ENCODE results near the gene MS4A7. TPM values are rescaled to one million over a fixed set of nuclear protein-coding genes. Genes with fewer than 3 reads are reported as not detected.

The MS4A7 gene
- total and polyA plus RNA-seq, 2 donors (not counting 1 experiment from before 2014, with no cell fraction given), result not detected

DNA sequence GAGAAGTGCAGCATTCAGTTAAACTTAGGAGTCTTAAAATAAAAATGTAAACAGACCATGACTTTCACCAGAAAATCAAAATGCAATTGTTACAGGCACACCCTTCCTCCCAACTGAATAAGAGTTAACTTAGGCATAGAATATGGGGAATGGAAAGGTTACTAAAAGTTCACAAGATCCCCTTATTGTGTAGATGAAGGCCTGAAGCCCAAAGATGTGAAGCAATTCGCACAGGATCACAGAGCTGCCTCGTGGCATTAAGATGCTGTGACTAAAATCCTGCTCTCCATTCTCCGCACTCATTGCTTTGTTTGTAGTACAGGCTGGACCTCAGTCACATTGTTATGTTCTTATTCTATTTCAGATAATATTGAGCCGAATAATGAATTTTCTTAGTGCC, 55.1 kb downstream of the MS4A7 start:
- DNase-seq (ENCODE audit: low read depth in 2 of 2), result no peak
- TF ChIP-seq EZH2 (IDR thresholded peaks at IDR 0.05; ENCODE audit: low read length, missing control alignments) (no peak), CTCF (conservative IDR thresholded peaks at IDR 0.05 in 1 of 2, IDR thresholded peaks at IDR 0.05 in 1 of 2; ENCODE audit: low read depth in 1 of 2, low read length in 2 of 2) (no peak)
- no peak overlapping the region for H3K4me3 ChIP-seq (replicated peaks in 1 of 4; ENCODE audit: control extremely low read depth in 1 of 4, insufficient read depth in 1 of 4, low read depth in 3 of 4, low read length in 4 of 4)

More for the DNA sequence above, 55.1 kb downstream of the MS4A7 start:
- Histone ChIP-seq H3K27me3 (ENCODE audit: control insufficient read depth, insufficient read depth, low read length) (no peaks in the 10 kb centered on the region), H3K9me3 (ENCODE audit: control insufficient read depth, insufficient read depth, low read depth, low read length) (no peaks in the 10 kb centered on the region), H3K79me2 (ENCODE audit: control insufficient read depth, insufficient read depth, low read length) (no peaks in the 10 kb centered on the region), H3K36me3 (ENCODE audit: control insufficient read depth, insufficient read depth, low read length) (no peaks in the 10 kb centered on the region), H2AFZ (ENCODE audit: low read length) (no peak overlapping the region), H3K4me2 (ENCODE audit: extremely low read depth, insufficient read depth, low read length) (no peak overlapping the region), H3K9ac (ENCODE audit: insufficient read depth, low read length) (no peak overlapping the region), H3K27ac (ENCODE audit: insufficient read depth, low read length) (no peak overlapping the region), H3K4me1 (ENCODE audit: control insufficient read depth, extremely low read depth, insufficient read depth, low read length) (no peaks in the 10 kb centered on the region), H4K20me1 (ENCODE audit: control insufficient read depth, extremely low read depth, insufficient read depth, low read length) (no peaks in the 10 kb centered on the region)

Other genes starting within 250 kb of the MS4A7 start
- gene MS4A6A, start 195.4 kb upstream of the MS4A7 start, total RNA-seq, result not detected in 2 replicates
- gene MS4A6A, start 195.4 kb upstream of the MS4A7 start, polyA plus RNA-seq, result not detected in 2 replicates
- not detected in 2 replicates for gene MS4A4E, start 135.4 kb upstream of the MS4A7 start, total RNA-seq
- gene MS4A4E, start 135.4 kb upstream of the MS4A7 start, polyA plus RNA-seq, result not detected in 2 replicates
- not detected in 2 replicates for gene MS4A4A, start 97.9 kb upstream of the MS4A7 start, total RNA-seq
- not detected in 2 replicates for gene MS4A4A, start 97.9 kb upstream of the MS4A7 start, polyA plus RNA-seq
- not detected in 2 replicates for gene MS4A6E, start 51.3 kb upstream of the MS4A7 start, total RNA-seq
- gene MS4A6E, start 51.3 kb upstream of the MS4A7 start, polyA plus RNA-seq, result not detected in 2 replicates
- gene MS4A14, start 17.9 kb downstream of the MS4A7 start, total RNA-seq, result not detected in 2 replicates
- not detected in 2 replicates for gene MS4A14, start 17.9 kb downstream of the MS4A7 start, polyA plus RNA-seq
- not detected in 2 replicates for gene MS4A5, start 51.0 kb downstream of the MS4A7 start, total RNA-seq
- gene MS4A5, start 51.0 kb downstream of the MS4A7 start, polyA plus RNA-seq, result not detected in 2 replicates
- not detected in 2 replicates for gene MS4A1, start 77.3 kb downstream of the MS4A7 start, total RNA-seq
- not detected in 2 replicates for gene MS4A1, start 77.3 kb downstream of the MS4A7 start, polyA plus RNA-seq
- not detected in 2 replicates for gene MS4A12, start 114.2 kb downstream of the MS4A7 start, total RNA-seq
- not detected in 2 replicates for gene MS4A12, start 114.2 kb downstream of the MS4A7 start, polyA plus RNA-seq
- gene MS4A13, start 136.9 kb downstream of the MS4A7 start, total RNA-seq, result not detected in 2 replicates
- gene MS4A13, start 136.9 kb downstream of the MS4A7 start, polyA plus RNA-seq, result not detected in 2 replicates